Thymus (tissue), 11 donors: ENCODE measurements around the gene KIF11. TPM values are rescaled to one million over a fixed set of nuclear protein-coding genes. Genes with fewer than 3 reads are reported as not detected.
"Not testable (repeated sequence)": the region's sequence is repeated elsewhere in the genome, so short reads cannot be mapped to it uniquely, and the experiment has no call there.

Source experiments
- DNase-seq, 9 donors: peaks; one replicate each; pipeline ENCODE4 v3.0.0-alpha.2; 2013; ENCODE audit warnings: low spot score in 9 of 9, low read depth in 6 of 9, missing footprints in 1 of 9
- H3K27ac ChIP-seq, 2 donors: one replicate each; pipeline ENCODE4 v1.5.1; 2013; ENCODE audit warnings: control low read depth in 1 of 2, low read depth in 1 of 2, low read length in 1 of 2, mild to moderate bottlenecking in 1 of 2, moderate library complexity in 1 of 2
- H3K27me3 ChIP-seq, 2 donors: one replicate each; pipeline ENCODE4 v1.5.1; 2013; ENCODE audit warnings: low read length in 1 of 2; ENCODE audit not compliant: control insufficient read depth in 2 of 2, insufficient read depth in 1 of 2
- H3K36me3 ChIP-seq, 2 donors: one replicate each; pipeline ENCODE4 v1.5.1; 2013; ENCODE audit warnings: low read length in 1 of 2, mild to moderate bottlenecking in 1 of 2, moderate library complexity in 1 of 2; ENCODE audit not compliant: control insufficient read depth in 2 of 2, insufficient read depth in 2 of 2
- H3K4me1 ChIP-seq, 2 donors: one replicate each; pipeline ENCODE4 v1.5.1; 2013; ENCODE audit warnings: low read length in 2 of 2; ENCODE audit not compliant: control insufficient read depth in 2 of 2, insufficient read depth in 2 of 2
- H3K4me3 ChIP-seq, 2 donors: one replicate each; pipeline ENCODE4 v1.5.1; 2013; ENCODE audit warnings: low read length in 2 of 2, control low read depth in 1 of 2, mild to moderate bottlenecking in 1 of 2
- H3K9me3 ChIP-seq, 2 donors: one replicate each; pipeline ENCODE4 v1.5.1; 2013; ENCODE audit warnings: low read length in 1 of 2, mild to moderate bottlenecking in 1 of 2; ENCODE audit not compliant: control insufficient read depth in 2 of 2, insufficient read depth in 1 of 2
- WGBS: extraction: QIAGEN DNeasy Blood & Tissue Kit; methylation state at CpG from one replicate; pipeline ENCODE4 v1.1.7; 2013; 5-methylcytosine and 5-hydroxymethylcytosine counted together
- polyA plus RNA-seq: library from polyadenylated mRNA; stranded (reverse); fragments of 200-250 nt; gene quantifications from one replicate; pipeline ENCODE4 v1.2.3, GENCODE V29; 2013
- total RNA-seq: library from RNA; stranded (reverse); fragments of 120-200 nt; gene quantifications from one replicate; pipeline ENCODE4 v1.2.4, GENCODE V29; 2013
- donor health status: healthy.

KIF11 gene
- total and polyA plus RNA-seq, 2 donors, result 4.6 to 39.9 TPM

GRCh38 chr10:92574548-92575261 lies 18.2 kb upstream of the KIF11 start:
- Histone ChIP-seq H3K4me1 (peaks cover 2 to 15% of the 10 kb centered on the region in 2 donors), H3K27ac (peak overlapping the region in 1 of 2 donors; percentile 88), H3K4me3 (peak overlapping the region; percentile 77 to 97), H3K36me3 (no peaks in the 10 kb centered on the region), H3K9me3 (no peaks in the 10 kb centered on the region), H3K27me3 (peaks cover 0 to 4% of the 10 kb centered on the region in 2 donors)
- DNase-seq, result peak in 4 of 9 donors; percentile 8 to 34 (median 28)
- WGBS, result 7% methylated on average over 22 of the region's 22 CpGs

DNA sequence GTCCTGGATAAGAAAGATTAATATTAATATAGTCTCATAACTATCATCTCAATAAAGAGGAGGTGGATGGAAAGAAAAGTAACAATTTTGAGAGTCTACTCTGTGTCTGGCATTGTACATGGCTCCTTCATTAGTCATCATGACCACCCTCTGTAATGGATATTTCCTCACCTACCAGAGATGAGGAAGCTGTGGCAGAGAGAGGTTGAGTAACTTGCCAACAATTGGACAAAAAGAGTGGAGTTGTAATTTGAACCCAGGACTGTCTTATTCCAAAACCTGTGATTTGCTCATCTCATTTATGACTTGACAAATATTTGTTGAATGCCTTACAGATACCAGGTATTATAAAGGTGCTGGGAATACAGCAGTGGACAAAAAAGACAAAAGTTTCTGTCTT lies 17.0 kb upstream of the KIF11 start:
- Histone ChIP-seq H3K4me1 (peaks cover 2 to 15% of the 10 kb centered on the region in 2 donors), H3K27ac (no peak overlapping the region), H3K4me3 (no peak overlapping the region), H3K9me3 (no peaks in the 10 kb centered on the region), H3K27me3 (peaks cover 0 to 4% of the 10 kb centered on the region in 2 donors), H3K36me3 (no peaks in the 10 kb centered on the region)
- no peak for DNase-seq

DNA sequence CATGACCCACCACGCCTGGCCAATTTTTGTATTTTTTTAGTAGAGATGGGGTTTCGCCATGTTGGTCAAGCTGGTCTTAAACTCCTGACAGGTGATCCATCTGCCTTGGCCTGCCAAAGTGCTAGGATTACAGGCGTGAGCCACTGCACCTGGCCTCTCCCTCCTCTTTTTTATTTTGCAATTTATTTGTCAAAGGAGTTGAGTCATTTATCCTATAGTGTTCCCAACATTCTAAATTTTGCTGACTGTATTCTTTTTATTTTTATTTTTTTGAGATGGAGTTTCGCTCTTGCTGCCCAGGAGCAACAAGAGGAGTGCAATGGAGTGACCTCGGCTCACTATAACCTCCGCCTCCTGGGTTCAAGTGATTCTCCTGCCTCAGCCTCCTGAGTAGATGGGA lies 10.6 kb upstream of the KIF11 start:
- 96% methylated on average over 6 of the region's 6 CpGs for WGBS
- not testable (repeated sequence) for H3K27ac ChIP-seq, H3K36me3 ChIP-seq, H3K27me3 ChIP-seq, H3K4me3 ChIP-seq, H3K9me3 ChIP-seq, DNase-seq, H3K4me1 ChIP-seq

DNA sequence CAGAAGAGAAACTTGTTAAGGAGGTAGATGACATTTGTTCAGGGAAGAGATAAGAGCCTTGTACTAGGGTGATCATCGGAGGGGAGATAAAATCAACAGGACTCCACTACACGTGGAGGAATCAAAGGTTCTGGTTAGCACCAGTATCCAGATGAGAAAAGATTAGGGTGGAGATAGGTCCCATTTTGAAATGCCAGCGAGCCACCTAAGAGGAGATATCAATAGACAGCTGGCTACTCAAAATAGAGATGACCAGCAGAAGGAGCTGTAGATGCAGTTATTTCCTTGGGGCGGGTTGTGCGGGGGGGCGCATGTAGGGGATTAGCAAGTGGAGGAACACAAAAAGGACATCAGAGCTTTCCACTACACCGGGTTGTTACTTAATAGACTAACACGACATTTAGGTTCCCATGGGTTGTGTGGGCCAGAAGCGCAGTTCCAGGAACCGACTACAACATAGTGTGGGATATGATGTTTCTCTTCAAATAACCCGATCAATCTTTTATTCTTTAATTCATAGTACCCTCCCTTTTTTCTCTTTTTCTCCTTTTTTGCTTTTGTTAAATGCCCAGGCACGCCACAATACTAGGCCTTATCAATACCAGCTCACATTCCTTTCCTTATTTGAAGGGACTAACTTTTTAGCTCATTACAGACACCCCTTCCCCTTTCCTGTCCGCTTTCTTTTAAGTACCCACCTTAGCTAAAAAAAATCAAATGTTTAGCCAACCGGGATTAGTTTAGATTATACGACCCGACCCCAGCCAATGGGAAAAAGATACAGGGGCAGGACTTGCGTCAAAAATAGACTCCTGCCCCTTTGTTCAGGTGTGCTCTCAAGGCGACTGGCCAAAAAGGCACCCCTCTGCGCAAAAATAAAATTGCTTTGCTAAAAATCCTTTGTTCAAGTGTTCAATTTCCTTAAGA lies 2.0 kb upstream of the KIF11 start:
- peak overlapping the region; percentile 91 to 98 for H3K27ac ChIP-seq
- peak in 2 of 9 donors; percentile 13 to 47 for DNase-seq
- H3K27me3 ChIP-seq, result no peaks in the 10 kb centered on the region
- H3K4me3 ChIP-seq, result peak overlapping the region; percentile 71 to 93
- H3K9me3 ChIP-seq, result no peaks in the 10 kb centered on the region
- 53% methylated on average over 19 of the region's 19 CpGs for WGBS
- no peaks in the 10 kb centered on the region for H3K36me3 ChIP-seq
- peaks cover 0 to 20% of the 10 kb centered on the region in 2 donors for H3K4me1 ChIP-seq

- WGBS, result under 1% methylated on average over 38 of the region's 38 CpGs
Measured at GRCh38 chr10:92591550-92592022, 1.3 kb upstream of the KIF11 start.

GRCh38 chr10:92593619-92594588 lies 974 bp downstream of the KIF11 start:
- H3K36me3 ChIP-seq, result peaks cover 0 to 3% of the 10 kb centered on the region in 2 donors
- whole genome bisulfite sequencing, result 8% methylated on average over 9 of the region's 9 CpGs
- no peaks in the 10 kb centered on the region for H3K9me3 ChIP-seq
- H3K4me3 ChIP-seq, result peak overlapping the region; percentile 71 to 93
- H3K27ac ChIP-seq, result peak overlapping the region in 1 of 2 donors; percentile 98
- peaks cover 4 to 28% of the 10 kb centered on the region in 2 donors for H3K4me1 ChIP-seq
- DNase-seq, result peak in 2 of 9 donors; percentile 19 to 48
- H3K27me3 ChIP-seq, result no peaks in the 10 kb centered on the region

More at GRCh38 chr10:92591550-92592022, 1.3 kb upstream of the KIF11 start:
- H3K27ac ChIP-seq, result peak overlapping the region; percentile 97 to 98
- H3K9me3 ChIP-seq, result no peaks in the 10 kb centered on the region
- H3K4me1 ChIP-seq, result peaks cover 0 to 23% of the 10 kb centered on the region in 2 donors
- H3K27me3 ChIP-seq, result no peaks in the 10 kb centered on the region
- H3K4me3 ChIP-seq, result peak overlapping the region; percentile 71 to 93
- H3K36me3 ChIP-seq, result no peaks in the 10 kb centered on the region
- DNase-seq, result peak in 8 of 9 donors; percentile 72 to 95 (median 82)

DNA sequence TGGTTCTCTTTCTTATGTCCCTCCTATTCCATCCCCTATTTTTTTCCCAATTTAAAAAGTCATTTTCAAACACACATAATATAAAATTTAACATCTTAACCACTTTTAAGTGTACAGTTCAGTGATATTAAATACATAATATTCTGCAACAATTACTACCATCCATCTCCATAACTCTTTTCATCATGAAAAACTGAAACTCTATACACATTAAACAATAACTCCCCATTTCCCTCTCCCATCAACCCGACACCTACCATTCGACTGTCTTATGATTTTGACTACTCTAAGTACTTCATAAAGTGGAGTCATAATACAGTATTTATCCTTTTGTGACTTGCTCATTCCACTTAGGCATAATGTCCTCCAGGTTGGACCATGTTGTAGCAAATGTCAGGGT lies 2.6 kb downstream of the KIF11 start:
- Histone ChIP-seq H3K27me3 (no peaks in the 10 kb centered on the region), H3K36me3 (peaks cover 0 to 3% of the 10 kb centered on the region in 2 donors), H3K27ac (no peak overlapping the region), H3K9me3 (no peaks in the 10 kb centered on the region), H3K4me1 (peaks cover 4 to 28% of the 10 kb centered on the region in 2 donors), H3K4me3 (no peak overlapping the region)
- DNase-seq, result no peak
- 93% methylated on average over 2 of the region's 2 CpGs for WGBS

GRCh38 chr10:92598321-92598720 lies 5.4 kb downstream of the KIF11 start:
- H3K27ac ChIP-seq, result no peak overlapping the region
- peaks cover 3% of the 10 kb centered on the region in 2 donors for H3K36me3 ChIP-seq
- H3K4me3 ChIP-seq, result no peak overlapping the region
- no peaks in the 10 kb centered on the region for H3K27me3 ChIP-seq
- DNase-seq, result no peak
- H3K4me1 ChIP-seq, result peaks cover 4 to 16% of the 10 kb centered on the region in 2 donors
- WGBS, result 96% methylated on average over 1 of the region's 1 CpG
- H3K9me3 ChIP-seq, result no peaks in the 10 kb centered on the region
